Measurements from ENCODE around the gene CHRNB1.

Gene CHRNB1

DNA sequence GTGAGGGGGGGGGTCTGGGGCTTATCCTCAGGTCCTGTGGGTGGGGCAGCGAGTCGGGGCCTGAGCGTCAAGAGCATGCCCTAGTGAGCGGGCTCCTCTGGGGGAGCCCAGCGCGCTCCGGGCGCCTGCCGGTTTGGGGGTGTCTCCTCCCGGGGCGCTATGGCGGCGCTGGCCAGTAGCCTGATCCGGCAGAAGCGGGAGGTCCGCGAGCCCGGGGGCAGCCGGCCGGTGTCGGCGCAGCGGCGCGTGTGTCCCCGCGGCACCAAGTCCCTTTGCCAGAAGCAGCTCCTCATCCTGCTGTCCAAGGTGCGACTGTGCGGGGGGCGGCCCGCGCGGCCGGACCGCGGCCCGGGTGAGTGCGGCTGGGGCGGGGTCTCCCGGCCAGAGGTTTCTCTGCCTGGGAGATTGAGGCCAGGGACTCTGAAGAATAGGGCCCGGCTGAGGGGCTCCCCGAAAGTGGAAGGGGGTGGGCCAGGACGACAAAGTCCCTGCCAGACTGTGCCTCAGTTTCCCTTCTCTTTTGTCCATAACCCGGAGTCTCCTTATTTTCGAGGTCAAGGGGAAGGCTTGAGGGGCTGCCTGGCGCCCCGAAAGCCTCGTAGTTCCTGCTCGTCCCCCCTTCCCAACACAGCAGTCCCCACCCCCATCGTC, 5.3 kb upstream of the CHRNB1 start, which contains the start of gene FGF11:
Gene FGF11 (plus strand): TSS at position 51 of the 651 bp plus-strand sequence. CDS start 109 bp downstream, at position 160.
- DNase-seq (ENCODE audit: low read depth, low spot score), result no peak
- TF ChIP-seq, protein P1, sequence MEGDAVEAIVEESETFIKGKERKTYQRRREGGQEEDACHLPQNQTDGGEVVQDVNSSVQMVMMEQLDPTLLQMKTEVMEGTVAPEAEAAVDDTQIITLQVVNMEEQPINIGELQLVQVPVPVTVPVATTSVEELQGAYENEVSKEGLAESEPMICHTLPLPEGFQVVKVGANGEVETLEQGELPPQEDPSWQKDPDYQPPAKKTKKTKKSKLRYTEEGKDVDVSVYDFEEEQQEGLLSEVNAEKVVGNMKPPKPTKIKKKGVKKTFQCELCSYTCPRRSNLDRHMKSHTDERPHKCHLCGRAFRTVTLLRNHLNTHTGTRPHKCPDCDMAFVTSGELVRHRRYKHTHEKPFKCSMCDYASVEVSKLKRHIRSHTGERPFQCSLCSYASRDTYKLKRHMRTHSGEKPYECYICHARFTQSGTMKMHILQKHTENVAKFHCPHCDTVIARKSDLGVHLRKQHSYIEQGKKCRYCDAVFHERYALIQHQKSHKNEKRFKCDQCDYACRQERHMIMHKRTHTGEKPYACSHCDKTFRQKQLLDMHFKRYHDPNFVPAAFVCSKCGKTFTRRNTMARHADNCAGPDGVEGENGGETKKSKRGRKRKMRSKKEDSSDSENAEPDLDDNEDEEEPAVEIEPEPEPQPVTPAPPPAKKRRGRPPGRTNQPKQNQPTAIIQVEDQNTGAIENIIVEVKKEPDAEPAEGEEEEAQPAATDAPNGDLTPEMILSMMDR (IDR thresholded peaks at IDR 0.05; ENCODE audit: low read depth, low read length), result no peak
- in situ Hi-C loops (cut with HindIII; ENCODE audit: low sequenced_read_pairs), result no loop called here
- peak within 1 kb of the TSS; percentile 39 for H3K4me3 ChIP-seq (ENCODE audit: low read depth, low read length)

DNA sequence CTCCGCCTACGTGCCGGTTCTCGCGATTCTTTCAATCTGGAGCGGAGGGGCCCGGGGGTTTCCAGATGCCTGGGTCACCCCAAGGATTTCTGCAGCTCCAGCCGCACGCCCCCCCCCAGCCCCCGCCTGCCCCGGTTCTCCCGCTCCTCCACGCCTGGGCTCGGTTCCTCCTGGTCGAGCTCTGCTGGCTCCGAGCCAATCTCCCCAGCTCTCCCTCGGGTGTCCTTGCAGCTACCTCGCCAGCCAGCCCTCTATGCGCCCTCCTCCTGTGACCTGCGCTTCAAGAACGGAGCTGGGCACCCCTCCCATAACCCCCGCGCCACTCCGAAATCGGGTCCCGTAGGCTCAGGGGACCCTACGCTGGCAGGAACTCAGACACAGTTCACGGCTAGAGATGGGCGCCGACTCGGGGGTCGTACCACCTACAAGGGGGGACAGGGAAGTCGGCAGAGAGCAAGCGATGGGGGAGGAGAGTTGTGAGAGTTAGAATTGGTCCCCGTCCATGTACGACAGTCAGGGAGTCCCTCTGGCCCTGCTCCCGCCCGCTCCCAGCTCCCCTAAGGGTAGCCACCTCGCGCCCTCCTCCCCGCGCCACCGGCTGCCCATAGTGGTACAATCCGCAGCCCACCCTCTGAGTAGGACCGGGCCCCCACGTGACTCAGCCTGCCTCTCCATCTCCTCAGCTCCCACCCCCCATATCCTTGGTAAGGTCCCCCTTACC, 4.6 kb upstream of the CHRNB1 start:
- DNase-seq (ENCODE audit: low read depth, low spot score), result peak; percentile 6
- peak overlapping the region; percentile 39 for H3K4me3 ChIP-seq (ENCODE audit: low read depth, low read length)
- in situ Hi-C loops (cut with HindIII; ENCODE audit: low sequenced_read_pairs), result no loop called here
- TF ChIP-seq, protein P1 (IDR thresholded peaks at IDR 0.05; ENCODE audit: low read depth, low read length), result no peak

DNA sequence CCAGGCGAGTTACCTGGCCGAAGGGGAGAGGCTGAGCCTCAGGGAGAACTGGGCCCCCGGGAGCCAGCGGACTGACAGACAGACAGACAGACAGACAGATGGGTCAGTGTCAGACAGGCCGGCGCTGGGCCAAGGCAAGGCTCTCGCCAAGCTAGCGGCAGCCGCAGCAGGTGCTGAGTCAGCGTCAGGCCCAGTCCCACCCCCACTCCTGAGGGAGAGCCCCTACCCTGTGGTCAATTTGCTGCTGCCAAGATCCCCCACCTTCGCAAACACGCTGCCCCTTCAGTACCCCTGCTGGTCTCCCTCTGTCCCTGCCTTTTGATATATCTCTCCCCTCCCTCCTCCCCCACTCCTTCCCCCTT, 4.0 kb upstream of the CHRNB1 start:
- in situ Hi-C loops (cut with HindIII; ENCODE audit: low sequenced_read_pairs), result no loop called here
- DNase-seq (ENCODE audit: low read depth, low spot score), result peak; percentile 29
- TF ChIP-seq, protein P1 (IDR thresholded peaks at IDR 0.05; ENCODE audit: low read depth, low read length), result no peak
- H3K4me3 ChIP-seq (ENCODE audit: low read depth, low read length), result peak overlapping the region; percentile 39

DNA sequence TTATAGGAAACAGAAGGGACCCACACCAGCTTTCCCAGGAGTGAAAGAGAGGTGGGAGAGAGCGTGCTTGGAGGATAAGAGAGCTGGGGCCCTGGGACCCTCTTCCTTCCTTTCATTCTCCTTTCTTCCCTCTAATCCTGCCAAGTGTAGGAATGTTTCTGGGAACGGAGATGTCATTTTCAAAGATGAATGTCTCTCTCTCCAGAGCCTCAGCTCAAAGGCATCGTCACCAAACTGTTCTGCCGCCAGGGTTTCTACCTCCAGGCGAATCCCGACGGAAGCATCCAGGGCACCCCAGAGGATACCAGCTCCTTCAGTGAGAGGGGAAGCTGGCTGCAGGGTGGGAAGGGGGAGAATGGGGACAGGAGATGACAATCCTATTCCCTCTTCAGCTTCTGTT, 3.6 kb upstream of the CHRNB1 start:
- no peak overlapping the region for H3K4me3 ChIP-seq (ENCODE audit: low read depth, low read length)
- TF ChIP-seq, protein P1 (IDR thresholded peaks at IDR 0.05; ENCODE audit: low read depth, low read length), result no peak
- in situ Hi-C loops (cut with HindIII; ENCODE audit: low sequenced_read_pairs), result no loop called here
- no peak for DNase-seq (ENCODE audit: low read depth, low spot score)

DNA sequence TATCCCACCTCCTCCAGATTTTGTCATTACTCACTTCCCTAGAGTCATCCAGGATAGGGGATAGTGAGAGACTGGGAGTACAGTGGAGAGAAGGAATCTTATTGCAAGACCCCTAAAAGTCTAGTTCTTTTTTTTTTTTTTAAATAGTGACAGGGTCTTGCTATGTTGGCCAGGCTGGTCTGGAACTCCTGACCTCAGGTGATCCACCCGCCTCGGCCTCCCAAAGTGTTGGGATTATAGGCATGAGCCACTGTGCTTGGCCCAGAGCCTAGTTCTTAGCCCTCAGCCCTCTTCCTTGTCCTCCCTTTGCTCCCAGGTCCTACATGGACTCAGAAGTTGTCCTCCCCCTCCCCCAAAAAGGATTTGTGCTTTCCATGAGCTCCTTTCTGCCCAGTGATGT, 2.7 kb upstream of the CHRNB1 start:
- in situ Hi-C loops (cut with HindIII; ENCODE audit: low sequenced_read_pairs), result no loop called here
- DNase-seq (ENCODE audit: low read depth, low spot score), result no peak
- H3K4me3 ChIP-seq (ENCODE audit: low read depth, low read length), result no peak overlapping the region
- TF ChIP-seq, protein P1 (IDR thresholded peaks at IDR 0.05; ENCODE audit: low read depth, low read length), result no peak

DNA sequence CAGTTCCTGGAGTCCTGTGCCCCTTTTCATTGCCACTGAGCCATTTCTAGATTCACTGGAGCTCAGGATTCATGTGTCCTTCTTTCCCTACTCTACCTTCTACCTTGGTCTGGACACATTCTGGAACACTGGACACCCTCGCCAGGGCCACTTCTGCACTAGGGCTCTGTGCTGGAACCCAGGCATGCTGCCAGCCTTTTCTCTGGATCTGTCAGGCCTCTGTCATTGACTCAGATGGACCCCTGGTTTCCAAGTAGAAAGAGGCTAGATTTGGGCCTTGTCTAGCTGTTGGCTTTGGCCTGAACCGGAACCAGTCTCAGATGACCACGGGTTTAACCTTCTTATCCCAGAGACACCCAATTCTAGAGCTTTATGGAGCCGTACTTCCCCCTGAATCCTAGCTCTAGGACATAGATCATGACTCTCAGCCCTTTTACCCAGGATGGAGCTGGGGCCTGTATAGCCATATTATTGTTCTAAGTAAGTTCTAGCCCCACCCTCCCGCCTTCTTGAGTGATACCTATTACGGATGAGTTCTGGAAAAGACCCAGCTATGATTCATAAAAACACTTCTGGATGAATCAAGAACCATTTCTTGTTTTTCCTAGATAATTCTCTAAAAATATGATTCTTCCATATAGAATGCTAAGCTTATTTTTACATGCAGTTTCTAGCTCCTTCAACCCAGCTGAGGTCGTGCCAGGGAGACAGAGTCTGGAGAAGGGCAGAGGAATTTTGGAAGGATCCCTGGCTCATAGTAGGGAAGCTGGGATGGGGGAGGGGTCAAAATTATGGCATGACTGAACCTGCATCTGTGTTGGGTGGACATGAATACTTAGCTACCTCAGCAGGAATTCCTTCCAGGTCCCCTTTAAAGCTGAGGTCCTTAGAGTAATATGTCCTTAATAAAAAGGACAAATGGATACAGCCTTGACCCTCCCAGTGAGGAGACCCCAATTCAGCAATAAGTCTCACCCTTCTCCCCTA, 1.1 kb upstream of the CHRNB1 start:
- peak; percentile 47 for DNase-seq (ENCODE audit: low read depth, low spot score)
- no peak overlapping the region for H3K4me3 ChIP-seq (ENCODE audit: low read depth, low read length)
- in situ Hi-C loops (cut with HindIII; ENCODE audit: low sequenced_read_pairs), result no loop called here
- TF ChIP-seq, protein P1 (IDR thresholded peaks at IDR 0.05; ENCODE audit: low read depth, low read length), result no peak
